ENCODE results near the gene SNX14. TPM values are rescaled to one million over a fixed set of nuclear protein-coding genes. Genes with fewer than 3 reads are reported as not detected.

Gene SNX14
- total RNA-seq, 1 experiment from 2014 or later: 30.4 TPM

GRCh38 chr6:85460154-85460920 is 133.3 kb downstream of the SNX14 start:
- H3K9me3 ChIP-seq (ENCODE audit: low read depth, low read length, poor library complexity, severe bottlenecking): no peaks in the 10 kb centered on the region
- H3K36me3 ChIP-seq (ENCODE audit: insufficient read depth, low read length, poor library complexity, severe bottlenecking): no peaks in the 10 kb centered on the region
- ChIA-PET CTCF (no interaction called here), POLR2A (ENCODE audit: low non-redundant PET) (no interaction called here)
- TF ChIP-seq, protein P1, sequence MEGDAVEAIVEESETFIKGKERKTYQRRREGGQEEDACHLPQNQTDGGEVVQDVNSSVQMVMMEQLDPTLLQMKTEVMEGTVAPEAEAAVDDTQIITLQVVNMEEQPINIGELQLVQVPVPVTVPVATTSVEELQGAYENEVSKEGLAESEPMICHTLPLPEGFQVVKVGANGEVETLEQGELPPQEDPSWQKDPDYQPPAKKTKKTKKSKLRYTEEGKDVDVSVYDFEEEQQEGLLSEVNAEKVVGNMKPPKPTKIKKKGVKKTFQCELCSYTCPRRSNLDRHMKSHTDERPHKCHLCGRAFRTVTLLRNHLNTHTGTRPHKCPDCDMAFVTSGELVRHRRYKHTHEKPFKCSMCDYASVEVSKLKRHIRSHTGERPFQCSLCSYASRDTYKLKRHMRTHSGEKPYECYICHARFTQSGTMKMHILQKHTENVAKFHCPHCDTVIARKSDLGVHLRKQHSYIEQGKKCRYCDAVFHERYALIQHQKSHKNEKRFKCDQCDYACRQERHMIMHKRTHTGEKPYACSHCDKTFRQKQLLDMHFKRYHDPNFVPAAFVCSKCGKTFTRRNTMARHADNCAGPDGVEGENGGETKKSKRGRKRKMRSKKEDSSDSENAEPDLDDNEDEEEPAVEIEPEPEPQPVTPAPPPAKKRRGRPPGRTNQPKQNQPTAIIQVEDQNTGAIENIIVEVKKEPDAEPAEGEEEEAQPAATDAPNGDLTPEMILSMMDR (conservative IDR thresholded peaks at IDR 0.05; ENCODE audit: low read depth, low read length): peak; percentile 30; the same call in 1 of the 2 replicates
- no peak for TF ChIP-seq EZH2 (IDR thresholded peaks at IDR 0.05; ENCODE audit: borderline replicate concordance, low read depth, low read length, poor library complexity, severe bottlenecking)
- no TSS peak for BruUV-seq (replicated peaks)
- no peak for DNase-seq (ENCODE audit: low spot score)
- no peaks in the 10 kb centered on the region for H3K27me3 ChIP-seq (replicated peaks; ENCODE audit: insufficient read depth, low read depth, low read length, poor library complexity)
- H3K27ac ChIP-seq (ENCODE audit: low read depth, low read length, poor library complexity, severe bottlenecking): peak overlapping the region; percentile 73
- no peak overlapping the region for H3K4me3 ChIP-seq (ENCODE audit: low read depth, low read length, poor library complexity, severe bottlenecking)
- intact Hi-C loops (cut with micrococcal nuclease; ENCODE audit: unreplicated experiment): loop anchor here (10.0 kb wide), 1 partner anchor 214 kb away; no protein-coding TSS in a partner anchor
- H3K4me1 ChIP-seq (ENCODE audit: insufficient read depth, low read length, poor library complexity, severe bottlenecking): peaks cover 69% of the 10 kb centered on the region

- TF ChIP-seq, protein P1 (conservative IDR thresholded peaks at IDR 0.05; ENCODE audit: low read depth, low read length): no peak
- no peak for TF ChIP-seq EZH2 (IDR thresholded peaks at IDR 0.05; ENCODE audit: borderline replicate concordance, low read depth, low read length, poor library complexity, severe bottlenecking)
- no TSS peak for BruUV-seq (replicated peaks)
- no peak for DNase-seq (ENCODE audit: low spot score)
Measured at GRCh38 chr6:85459224-85459901, 134.3 kb downstream of the SNX14 start.

DNA sequence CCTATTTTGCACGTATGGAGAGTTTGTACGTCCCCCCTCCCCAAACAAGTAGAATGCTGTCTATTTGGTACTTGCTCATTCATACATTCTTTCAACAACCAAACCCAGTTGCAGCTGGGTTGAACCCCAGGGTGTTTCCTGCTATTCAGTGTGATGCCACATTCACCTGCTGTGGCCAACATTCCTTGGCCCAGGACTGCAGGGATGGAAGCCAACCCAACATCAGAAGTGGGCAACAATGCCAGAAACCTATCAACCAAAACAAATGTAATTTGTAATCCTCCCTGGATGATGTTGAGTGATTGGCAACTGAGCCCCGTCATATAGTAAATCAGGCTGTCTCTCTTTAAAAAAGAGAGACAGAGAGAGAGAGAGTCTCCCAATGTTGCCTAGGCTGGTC is 134.9 kb downstream of the SNX14 start:
- DNase-seq (ENCODE audit: low spot score): peak; percentile 91
- ChIA-PET POLR2A (ENCODE audit: low non-redundant PET) (no interaction called here), CTCF (interaction anchor here (1.0 kb wide), 1 partner anchor 24 kb away, joined by 3 read pairs; no protein-coding TSS in a partner anchor)
- Histone ChIP-seq H3K4me1 (ENCODE audit: insufficient read depth, low read length, poor library complexity, severe bottlenecking) (peaks cover 53% of the 10 kb centered on the region), H3K9me3 (ENCODE audit: low read depth, low read length, poor library complexity, severe bottlenecking) (no peaks in the 10 kb centered on the region), H3K4me3 (ENCODE audit: low read depth, low read length, poor library complexity, severe bottlenecking) (no peak overlapping the region), H3K27ac (ENCODE audit: low read depth, low read length, poor library complexity, severe bottlenecking) (peak overlapping the region; percentile 73), H3K27me3 (replicated peaks; ENCODE audit: insufficient read depth, low read depth, low read length, poor library complexity) (no peaks in the 10 kb centered on the region), H3K36me3 (ENCODE audit: insufficient read depth, low read length, poor library complexity, severe bottlenecking) (no peaks in the 10 kb centered on the region)
- intact Hi-C loops (cut with micrococcal nuclease; ENCODE audit: unreplicated experiment): loop anchor here (2.0 kb wide), 1 partner anchor 56 kb away; no protein-coding TSS in a partner anchor
- BruUV-seq (replicated peaks): no TSS peak
- TF ChIP-seq, protein P1 (conservative IDR thresholded peaks at IDR 0.05; ENCODE audit: low read depth, low read length): no peak
- TF ChIP-seq EZH2 (IDR thresholded peaks at IDR 0.05; ENCODE audit: borderline replicate concordance, low read depth, low read length, poor library complexity, severe bottlenecking): no peak

More at GRCh38 chr6:85459224-85459901, 134.3 kb downstream of the SNX14 start:
- Histone ChIP-seq H3K4me3 (ENCODE audit: low read depth, low read length, poor library complexity, severe bottlenecking) (no peak overlapping the region), H3K9me3 (ENCODE audit: low read depth, low read length, poor library complexity, severe bottlenecking) (no peaks in the 10 kb centered on the region), H3K27me3 (replicated peaks; ENCODE audit: insufficient read depth, low read depth, low read length, poor library complexity) (no peaks in the 10 kb centered on the region), H3K4me1 (ENCODE audit: insufficient read depth, low read length, poor library complexity, severe bottlenecking) (peaks cover 59% of the 10 kb centered on the region), H3K36me3 (ENCODE audit: insufficient read depth, low read length, poor library complexity, severe bottlenecking) (no peaks in the 10 kb centered on the region), H3K27ac (ENCODE audit: low read depth, low read length, poor library complexity, severe bottlenecking) (peak overlapping the region; percentile 73)
- CTCF ChIA-PET: interaction anchor here (1.0 kb wide), 1 partner anchor 23 kb away, joined by 3 read pairs; no protein-coding TSS in a partner anchor
- POLR2A ChIA-PET (ENCODE audit: low non-redundant PET): interaction anchor here (0.6 kb wide), 1 partner anchor 54 kb away, joined by 5 read pairs; no protein-coding TSS in a partner anchor
- intact Hi-C loops (cut with micrococcal nuclease; ENCODE audit: unreplicated experiment): loop anchor here (2.0 kb wide), 1 partner anchor 57 kb away; no protein-coding TSS in a partner anchor
